Stomach (tissue), 9 donors: Measurements from ENCODE around the gene RNF13. TPM values are rescaled to one million over a fixed set of nuclear protein-coding genes. Genes with fewer than 3 reads are reported as not detected.
A peak's percentile ranks its signal among the peaks of the same experiment; 100 is the strongest.
"Not testable (repeated sequence)": the region's sequence is repeated elsewhere in the genome, so short reads cannot be mapped to it uniquely, and the experiment has no call there.

Source experiments
- DNase-seq, 2 donors: peaks; one replicate each; pipeline versions ENCODE4 v3.0.0 to v3.0.0-alpha.2; 2013 to 2019
- H3K27ac ChIP-seq, 5 donors: fragments of 200-600 bp in 4 of 5; sonication (generic) in 4 of 5; one replicate each; pipeline ENCODE4 v1.5.1; 2013 to 2019; ENCODE audit warnings: mild to moderate bottlenecking in 1 of 5, moderate library complexity in 1 of 5
- H3K27me3 ChIP-seq, 3 donors: fragments of 200-600 bp; sonication (generic); one replicate each; pipeline ENCODE4 v1.5.1; 2017 to 2019; ENCODE audit warnings: mixed run types in 1 of 3
- H3K36me3 ChIP-seq, 4 donors: fragments of 200-600 bp; sonication (generic); 1 replicate in 3 of 4; 2 replicates in 1 of 4; pipeline ENCODE4 v1.5.1; 2016 to 2019
- H3K4me1 ChIP-seq, 4 donors: fragments of 200-600 bp; sonication (generic); one replicate each; pipeline ENCODE4 v1.5.1; 2016 to 2019
- H3K4me3 ChIP-seq, 4 donors: fragments of 200-600 bp; sonication (generic) in 3 of 4; one replicate each; pipeline ENCODE4 v1.5.1; 2016 to 2019; ENCODE audit warnings: mild to moderate bottlenecking in 1 of 4
- H3K9me3 ChIP-seq, 4 donors: fragments of 200-600 bp; sonication (generic); one replicate each; pipeline ENCODE4 v1.5.1; 2016 to 2019
- CTCF ChIP-seq, 7 experiments: fragments of 450-650 bp in 4 of 7; fragments of 200-600 bp in 3 of 7; sonication (generic) in 3 of 7; IDR thresholded peaks; one replicate each; pipeline ENCODE4 v1.5.1; 2016 to 2019; ENCODE audit warnings: antibody characterized with exemption in 7 of 7, control low read depth in 2 of 7, mild to moderate bottlenecking in 1 of 7
- EP300 ChIP-seq: sonication (generic); formaldehyde crosslinking; IDR thresholded peaks from one replicate; pipeline ENCODE4 v1.6.1; 2017; ENCODE audit warnings: antibody characterized with exemption
- POLR2A ChIP-seq, 4 donors: fragments of 450-650 bp; IDR thresholded peaks; one replicate each; pipeline ENCODE4 v1.6.1; 2016; ENCODE audit warnings: antibody characterized with exemption in 4 of 4, control low read depth in 2 of 4, mild to moderate bottlenecking in 1 of 4, moderate library complexity in 1 of 4
- POLR2AphosphoS5 ChIP-seq, 3 donors: sonication (generic); formaldehyde crosslinking; IDR thresholded peaks; one replicate each; pipeline ENCODE4 v1.6.1; 2016; ENCODE audit warnings: antibody characterized with exemption in 3 of 3
- WGBS, 5 donors: extraction: QIAGEN DNeasy Blood & Tissue Kit in 3 of 5; methylation state at CpG; one replicate each; pipeline versions ENCODE4 v1.1.5 to v1.1.7; 2013 to 2018; 5-methylcytosine and 5-hydroxymethylcytosine counted together
- intact Hi-C: fragments of 100-400 bp; cut with DNase I; formaldehyde crosslinking; loops from one replicate; pipeline ENCODE4 v1.15.1; 2023; ENCODE audit warnings: low total_unique reads
- polyA plus RNA-seq, 3 donors: library from polyadenylated mRNA; stranded (reverse); fragments of 200-250 nt; gene quantifications; one replicate each; pipeline ENCODE4 v1.2.3, GENCODE V29; 2013
- total RNA-seq, 5 donors: library from RNA; depleted of rRNA; stranded (reverse); fragments of >200 nt; gene quantifications; one replicate each; pipeline versions ENCODE4 v1.1.0 to v1.2.3, GENCODE V29; 2014 to 2016
- donor health status: healthy with polysubstance abuse.
- donor health status: Bipolar disorder and iron deficiency.
- donor health status: healthy.

The RNF13 gene
- total and polyA plus RNA-seq, 8 donors = 6.7 to 130 (median 31.3) TPM

DNA sequence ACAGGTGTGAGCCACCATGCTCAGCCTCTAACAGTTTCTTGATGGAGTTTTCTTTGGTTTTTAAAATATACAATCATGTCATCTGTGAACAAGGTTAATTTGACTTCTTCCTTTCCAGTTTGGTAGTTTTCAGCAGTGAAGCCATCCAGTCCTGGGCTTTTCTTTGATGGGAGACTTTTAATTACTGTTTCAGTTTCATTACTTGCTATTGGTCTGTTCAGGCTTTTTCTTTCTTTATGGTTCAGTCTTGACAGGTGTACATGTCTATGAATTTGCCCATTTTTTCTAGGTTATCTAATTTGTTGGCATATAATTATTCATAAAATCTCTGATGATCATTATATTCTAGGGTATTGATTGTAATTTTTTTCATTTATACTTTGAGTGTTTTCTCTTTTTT lies 120.8 kb downstream of the RNF13 start:
- Histone ChIP-seq H3K9me3 (peaks cover 0 to under 1% (median 0%) of the 10 kb centered on the region in 4 donors), H3K4me3 (no peak overlapping the region), H3K27ac (no peak overlapping the region), H3K27me3 (no peaks in the 10 kb centered on the region), H3K4me1 (peaks cover 0 to 13% (median 6%) of the 10 kb centered on the region in 4 donors), H3K36me3 (peaks cover 0 to 17% (median 11%) of the 10 kb centered on the region in 4 donors)
- TF ChIP-seq EP300 (no peak), POLR2A (IDR thresholded peaks at IDR 0.05) (no peak), POLR2AphosphoS5 (IDR thresholded peaks at IDR 0.05) (no peak), CTCF (IDR thresholded peaks at IDR 0.05) (no peak)
- no peak for DNase-seq
- intact Hi-C loops = no loop called here

- peaks cover 0 to 20% (median 7%) of the 10 kb centered on the region in 4 donors for H3K4me1 ChIP-seq
- DNase-seq = no peak
- H3K36me3 ChIP-seq = peaks cover 0 to 11% (median 7%) of the 10 kb centered on the region in 4 donors
- H3K27ac ChIP-seq = no peak overlapping the region
- intact Hi-C loops = no loop called here
- H3K9me3 ChIP-seq = no peaks in the 10 kb centered on the region
- TF ChIP-seq CTCF (IDR thresholded peaks at IDR 0.05) = no peak
- no peak for TF ChIP-seq EP300
- no peak for TF ChIP-seq POLR2A (IDR thresholded peaks at IDR 0.05)
- TF ChIP-seq POLR2AphosphoS5 (IDR thresholded peaks at IDR 0.05) = no peak
- no peak overlapping the region for H3K4me3 ChIP-seq
- no peaks in the 10 kb centered on the region for H3K27me3 ChIP-seq
Observed at GRCh38 chr3:149934524-149934923, 121.5 kb downstream of the RNF13 start.

- H3K9me3 ChIP-seq = no peaks in the 10 kb centered on the region
- TF ChIP-seq CTCF (IDR thresholded peaks at IDR 0.05) = peak in 5 of 7 experiments; percentile 36 to 64 (median 57)
- no peak for TF ChIP-seq POLR2A (IDR thresholded peaks at IDR 0.05)
- TF ChIP-seq POLR2AphosphoS5 (IDR thresholded peaks at IDR 0.05) = no peak
- no peak for TF ChIP-seq EP300
- H3K4me3 ChIP-seq = no peak overlapping the region
- peak; percentile 52 to 68 for DNase-seq
- intact Hi-C loops = no loop called here
- H3K4me1 ChIP-seq = peaks cover 0 to 21% (median 9%) of the 10 kb centered on the region in 4 donors
- H3K27ac ChIP-seq = no peak overlapping the region
- no peaks in the 10 kb centered on the region for H3K27me3 ChIP-seq
- WGBS, 5 donors = 29 to 40% (median 35%) methylated on average over 7 of the region's 7 CpGs
- peaks cover 0 to 16% (median 8%) of the 10 kb centered on the region in 4 donors for H3K36me3 ChIP-seq
Observed at GRCh38 chr3:149936812-149937230, 123.8 kb downstream of the RNF13 start.

GRCh38 chr3:149938392-149939055 lies 125.5 kb downstream of the RNF13 start:
- DNase-seq, H3K27me3 ChIP-seq, intact Hi-C loops, H3K9me3 ChIP-seq, H3K4me3 ChIP-seq, H3K27ac ChIP-seq: not testable (repeated sequence)
- 87 to 97% (median 91%) methylated on average over 3 of the region's 3 CpGs for WGBS, 5 donors
- Histone ChIP-seq H3K36me3 (peaks cover 0 to 11% (median 5%) of the 10 kb centered on the region in 4 donors), H3K4me1 (peaks cover 0 to 21% (median 9%) of the 10 kb centered on the region in 4 donors)

GRCh38 chr3:149941186-149941585 lies 128.2 kb downstream of the RNF13 start:
- WGBS, 5 donors = 94 to 99% (median 96%) methylated on average over 2 of the region's 2 CpGs

More at GRCh38 chr3:149941186-149941585, 128.2 kb downstream of the RNF13 start:
- H3K9me3 ChIP-seq = peaks cover 0 to 3% (median 0%) of the 10 kb centered on the region in 4 donors
- intact Hi-C loops = no loop called here
- H3K4me1 ChIP-seq = peaks cover 0 to 15% (median 6%) of the 10 kb centered on the region in 4 donors
- no peak overlapping the region for H3K4me3 ChIP-seq
- H3K27me3 ChIP-seq = no peaks in the 10 kb centered on the region
- H3K36me3 ChIP-seq = peaks cover 0 to 11% (median 8%) of the 10 kb centered on the region in 4 donors
- no peak for DNase-seq
- no peak overlapping the region for H3K27ac ChIP-seq
- no peak for TF ChIP-seq POLR2AphosphoS5 (IDR thresholded peaks at IDR 0.05)
